GM18505 (cell line): ENCODE results near the gene DNAJC18.

Experiments
- ATAC-seq: cut with Tn5 transposase; IDR thresholded peaks from one replicate; pipeline ENCODE4 v1.9.1; 2021; ENCODE audit not compliant: unreplicated experiment
- POLR2A ChIP-seq: IDR thresholded peaks from 4 replicates; pipeline ENCODE4 v1.6.1; 2011; ENCODE audit warnings: borderline replicate concordance; ENCODE audit not compliant: insufficient read depth, insufficient read length; ENCODE audit errors: extremely low read depth

DNAJC18 gene

GRCh38 chr5:139378101-139378825, 61.1 kb downstream of the DNAJC18 start:
- TF ChIP-seq POLR2A, result no peak
- ATAC-seq, result no peak

DNA sequence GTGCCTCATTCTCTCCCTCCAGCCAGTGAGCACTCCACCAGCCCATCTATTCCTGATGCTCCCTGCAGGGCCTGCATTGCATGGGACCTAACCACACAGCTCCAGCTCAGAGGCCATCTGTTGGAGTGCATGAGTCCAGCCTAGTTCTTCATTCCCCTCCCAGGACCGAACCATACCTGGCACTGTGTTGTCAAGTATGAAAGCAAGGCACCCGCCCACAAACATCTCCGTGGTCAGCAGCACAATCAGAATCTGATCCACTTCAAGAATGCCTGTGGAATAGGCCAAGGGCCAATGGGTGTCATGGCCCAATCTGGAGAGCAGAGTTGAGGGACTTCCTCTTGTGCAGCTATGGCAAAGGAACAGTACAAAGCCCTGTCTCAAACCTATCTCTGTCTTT, 62.1 kb downstream of the DNAJC18 start:
- no peak for TF ChIP-seq POLR2A
- ATAC-seq, result no peak

DNA sequence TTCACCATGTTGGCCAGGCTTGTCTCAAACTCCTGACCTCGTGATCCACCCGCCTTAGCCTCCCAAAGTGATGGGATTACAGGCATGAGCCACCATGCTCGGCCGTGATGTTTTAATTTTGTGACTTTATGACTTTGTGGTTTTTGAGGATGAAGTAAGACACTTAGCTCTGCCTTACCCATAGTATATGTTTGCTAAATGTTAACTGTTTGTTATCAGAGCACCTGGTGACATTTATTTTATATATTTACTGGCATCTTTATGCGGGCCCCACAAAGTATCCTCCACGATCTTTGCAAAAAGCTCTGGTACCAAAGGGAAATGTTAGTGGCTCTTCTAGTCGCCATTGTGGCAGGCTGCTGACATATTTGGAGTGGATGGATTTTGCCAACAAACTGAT, 63.0 kb downstream of the DNAJC18 start:
- no peak for TF ChIP-seq POLR2A
- no peak for ATAC-seq

GRCh38 chr5:139374909-139375308, 64.4 kb downstream of the DNAJC18 start:
- ATAC-seq, result no peak
- TF ChIP-seq POLR2A, result no peak

- TF ChIP-seq POLR2A, result no peak
- ATAC-seq, result no peak
Observed at GRCh38 chr5:139371482-139372435, 67.6 kb downstream of the DNAJC18 start.

- ATAC-seq, result no peak
- no peak for TF ChIP-seq POLR2A
Observed at GRCh38 chr5:139369181-139369580, 70.1 kb downstream of the DNAJC18 start.

DNA sequence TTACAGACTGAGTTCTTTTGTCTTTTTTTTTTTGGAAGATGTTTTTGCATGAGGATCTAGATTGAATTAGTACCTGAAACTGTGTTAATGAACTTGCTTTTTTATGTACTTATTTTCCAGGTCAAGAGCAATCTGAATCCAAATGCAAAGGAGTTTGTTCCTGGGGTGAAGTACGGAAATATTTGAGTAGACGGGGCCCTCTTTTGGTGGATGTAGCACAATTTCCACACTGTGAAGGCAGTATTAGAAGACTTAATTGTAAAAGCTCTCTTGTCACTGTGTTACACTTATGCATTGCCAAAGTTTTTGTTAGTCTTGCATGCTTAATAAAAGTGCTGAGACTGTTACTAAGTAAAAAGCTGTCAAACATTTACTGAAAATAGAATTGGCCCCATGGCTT, 70.7 kb downstream of the DNAJC18 start:
- no peak for TF ChIP-seq POLR2A
- no peak for ATAC-seq

- ATAC-seq, result no peak
Observed at GRCh38 chr5:139364466-139364865, 74.9 kb downstream of the DNAJC18 start.

GRCh38 chr5:139363937-139364336, 75.4 kb downstream of the DNAJC18 start:
- ATAC-seq, result no peak
- TF ChIP-seq POLR2A, result no peak

More at GRCh38 chr5:139364466-139364865, 74.9 kb downstream of the DNAJC18 start:
- TF ChIP-seq POLR2A, result no peak

GRCh38 chr5:139361835-139362429, 77.4 kb downstream of the DNAJC18 start:
- no peak for TF ChIP-seq POLR2A
- no peak for ATAC-seq

GRCh38 chr5:139360384-139360783, 78.9 kb downstream of the DNAJC18 start:
- no peak for ATAC-seq
- no peak for TF ChIP-seq POLR2A
